Stimulated activated CD4-positive, alpha-beta T cell treated with anti-CD3 and anti-CD28 coated beads, Interleukin-4, amount 100 ng/mL, for 48 hours (primary cell): ENCODE measurements around the gene CDT1.

ENCODE experiments used
- DNase-seq, 2 donors: peaks; one replicate each; pipeline ENCODE4 v3.0.0-alpha.2; 2020; ENCODE audit warnings: low read depth in 2 of 2

CDT1 gene

DNA sequence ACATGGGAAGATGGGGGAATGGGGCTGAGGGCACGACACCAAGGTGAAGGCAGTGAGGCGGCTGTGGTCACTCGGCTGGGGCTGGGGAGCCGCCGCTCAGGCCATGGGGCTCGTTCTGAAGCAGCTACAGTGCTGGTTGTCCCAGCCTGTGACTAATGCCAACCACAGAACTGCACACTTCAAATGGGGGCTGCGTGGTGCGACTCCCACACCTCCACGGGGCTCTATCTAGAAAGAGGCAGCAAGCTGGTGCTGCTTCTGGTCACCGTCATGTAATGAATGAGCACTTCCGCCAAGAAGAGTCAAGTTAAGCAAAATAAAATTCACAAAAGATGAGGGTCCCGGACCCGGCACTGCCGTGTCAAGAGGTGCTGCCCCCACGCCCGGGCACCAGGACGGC lies 33.2 kb downstream of the CDT1 start:
- DNase-seq, result no peak

DNA sequence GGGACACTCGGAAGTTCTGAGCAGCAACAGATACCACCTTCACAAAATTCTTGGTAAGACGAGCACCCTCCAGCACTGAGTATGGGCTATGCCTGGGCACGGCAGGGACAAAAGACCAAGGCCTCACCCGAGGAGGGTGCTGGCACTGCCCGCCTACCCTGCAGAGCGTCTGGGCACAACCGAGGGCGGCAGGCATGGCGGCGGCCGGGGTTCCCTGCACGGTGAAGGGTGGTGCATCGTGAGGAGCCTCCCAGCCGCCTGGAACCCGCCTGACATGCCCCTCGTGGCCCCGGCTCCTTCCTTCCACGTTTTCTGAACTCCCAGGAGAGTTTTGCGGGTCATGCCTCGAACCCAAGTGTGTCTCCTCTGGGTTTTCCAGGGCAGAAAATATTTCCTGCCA lies 34.2 kb downstream of the CDT1 start:
- no peak for DNase-seq

DNA sequence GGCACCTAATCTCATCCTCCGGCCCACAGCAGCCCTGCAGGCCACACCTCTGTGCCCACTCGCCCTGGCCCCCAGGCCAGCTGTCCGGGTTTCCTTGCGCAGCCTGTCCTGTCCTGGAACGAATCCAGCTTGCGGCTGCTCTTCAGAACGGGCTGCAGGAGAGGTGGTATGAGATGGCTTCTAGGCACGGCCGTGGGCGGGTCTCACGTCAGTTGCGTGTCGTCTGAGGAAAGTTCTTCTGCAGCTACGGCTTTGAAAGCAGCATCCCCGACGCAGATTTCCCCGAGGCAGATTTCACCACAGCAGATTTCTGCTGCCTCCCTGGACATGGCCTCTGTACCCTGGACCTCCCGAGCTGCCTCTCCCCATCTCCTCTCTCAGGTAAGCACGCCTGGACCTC lies 35.0 kb downstream of the CDT1 start:
- DNase-seq, result no peak

DNA sequence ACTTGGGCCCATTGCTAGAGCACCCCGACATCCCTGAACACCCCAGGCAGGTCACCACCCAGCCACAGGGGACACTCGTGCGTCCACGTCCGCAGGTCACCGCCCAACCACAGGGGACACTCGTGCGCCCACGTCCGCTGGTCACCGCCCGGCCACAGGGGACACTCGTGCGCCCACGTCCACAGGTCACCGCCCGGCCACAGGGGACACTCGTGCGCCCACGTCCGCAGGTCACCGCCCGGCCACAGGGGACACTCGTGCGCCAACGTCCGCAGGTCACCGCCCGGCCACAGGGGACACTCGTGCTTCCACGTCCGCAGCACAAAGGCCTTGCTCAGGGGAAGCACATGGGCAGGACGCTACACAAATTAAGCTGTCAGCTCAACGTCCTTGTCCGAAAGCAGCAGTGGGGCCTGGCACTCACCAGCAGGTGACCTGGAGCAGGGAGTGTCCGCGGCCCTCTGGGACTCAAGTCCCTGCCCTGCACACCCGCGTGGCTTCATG lies 35.5 kb downstream of the CDT1 start:
- no peak for DNase-seq

- no peak for DNase-seq
These were observed 36.4 kb downstream of the CDT1 start for GRCh38 chr16:88839745-88840599.

GRCh38 chr16:88840600-88841215 lies 37.1 kb downstream of the CDT1 start:
- DNase-seq, result no peak

- no peak for DNase-seq
These were observed 38.1 kb downstream of the CDT1 start for GRCh38 chr16:88841521-88842307.

DNA sequence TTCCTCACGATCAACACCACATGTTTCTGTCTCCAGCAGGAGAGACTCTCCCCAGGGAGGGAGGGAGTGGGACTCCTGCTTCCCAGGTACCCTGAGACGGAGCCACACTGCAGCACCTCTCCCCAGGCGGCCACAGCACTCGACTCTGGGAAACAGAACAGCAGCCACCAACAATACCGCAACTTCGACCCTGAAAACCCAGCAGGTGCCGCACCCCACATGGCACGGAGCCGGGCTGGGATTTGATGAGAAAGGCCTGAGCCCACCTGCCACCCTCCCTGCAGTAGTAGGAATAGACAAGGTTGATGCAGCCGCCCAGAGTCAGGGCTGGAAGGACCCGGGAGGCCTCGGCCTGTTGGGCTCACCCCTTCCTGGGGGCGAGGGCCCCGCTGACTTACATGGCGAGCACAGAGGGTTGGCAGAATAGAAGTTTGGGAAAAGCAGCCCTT lies 38.7 kb downstream of the CDT1 start:
- no peak for DNase-seq

- no peak for DNase-seq
These were observed 39.2 kb downstream of the CDT1 start for GRCh38 chr16:88842806-88843205.

DNA sequence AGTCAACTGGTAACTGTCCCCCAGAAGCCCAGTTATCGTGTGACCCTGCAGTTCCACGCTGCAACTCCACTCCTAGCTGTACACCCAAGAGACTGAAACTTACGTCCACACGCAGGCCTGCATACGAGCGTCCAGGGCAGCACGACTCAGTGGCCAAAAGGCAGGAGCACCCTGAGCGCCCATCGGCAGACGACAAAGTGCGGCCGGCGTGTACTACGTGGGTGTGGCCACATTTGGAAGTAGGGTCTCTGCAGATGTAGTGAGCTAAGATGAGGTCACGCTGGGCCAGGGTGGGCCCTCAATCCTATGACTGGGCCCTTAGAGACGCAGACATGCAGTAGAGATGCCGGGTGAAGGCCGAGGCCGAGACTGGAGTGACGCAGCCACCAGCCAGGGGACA lies 39.7 kb downstream of the CDT1 start:
- no peak for DNase-seq

DNA sequence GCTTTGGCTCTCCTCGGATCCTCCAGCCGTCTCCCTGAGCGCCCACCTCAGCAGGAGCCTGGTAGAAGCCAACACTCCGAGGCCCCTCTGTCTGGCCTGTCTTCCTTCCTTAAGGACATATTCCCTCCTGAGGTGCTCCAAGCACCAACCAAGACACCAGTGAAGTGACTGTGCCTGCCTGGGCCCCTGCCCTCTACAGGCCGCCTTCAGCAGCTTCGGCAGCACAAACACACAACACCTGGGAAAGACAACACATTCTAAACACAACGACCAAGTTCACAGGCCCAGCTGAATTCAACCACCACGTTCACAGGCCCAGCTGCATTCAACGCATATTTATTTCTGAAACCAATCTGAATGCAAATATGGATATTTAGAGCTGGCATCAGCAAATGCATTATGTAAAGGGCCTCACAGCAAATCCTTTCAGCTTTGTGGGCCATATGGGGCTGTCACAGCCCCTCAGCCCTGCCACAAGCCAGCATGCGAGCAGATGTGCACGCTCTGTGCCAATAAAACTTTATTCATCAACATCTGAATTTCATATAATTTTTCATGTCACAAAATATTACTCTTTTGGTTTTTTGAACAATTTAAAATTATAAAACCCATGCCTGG lies 40.9 kb downstream of the CDT1 start:
- no peak for DNase-seq

DNA sequence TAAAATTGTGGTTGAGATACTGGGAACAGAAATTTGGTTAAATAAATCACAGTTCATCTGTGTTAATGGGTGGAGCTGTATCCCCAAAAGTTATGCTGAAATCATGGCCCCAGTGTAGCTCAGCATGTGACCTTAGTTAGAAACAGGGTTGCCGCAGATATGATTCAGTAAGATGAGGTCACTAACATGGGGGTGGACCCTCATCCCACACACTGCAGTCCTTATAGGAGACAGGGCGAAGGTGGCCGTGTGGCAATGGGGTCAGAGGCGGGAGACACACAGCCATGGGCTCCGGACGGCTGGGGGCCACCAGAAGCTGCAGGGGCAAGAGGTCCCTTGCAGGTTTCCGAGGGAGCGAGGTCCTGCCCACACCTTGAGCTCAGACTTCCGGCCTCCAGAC lies 42.5 kb downstream of the CDT1 start:
- DNase-seq, result no peak

DNA sequence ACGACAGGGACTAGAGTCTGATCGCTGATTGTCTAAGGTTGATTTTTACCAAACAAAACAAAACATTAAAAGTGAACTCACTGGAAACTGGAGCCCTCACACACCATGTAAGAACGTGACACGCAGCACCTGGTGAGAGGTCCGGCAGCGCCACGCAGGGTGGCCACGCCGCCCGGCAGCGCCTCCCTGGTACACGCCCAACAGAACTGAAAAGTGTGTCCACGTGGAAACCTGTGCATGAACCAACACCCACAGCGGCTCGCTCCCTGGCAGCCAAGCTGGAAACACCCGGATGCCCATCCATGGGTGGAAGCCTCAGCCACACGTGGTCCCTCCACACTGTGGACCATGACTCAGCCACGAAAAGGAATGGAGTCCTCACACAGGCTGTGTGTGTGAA lies 44.1 kb downstream of the CDT1 start:
- no peak for DNase-seq

DNA sequence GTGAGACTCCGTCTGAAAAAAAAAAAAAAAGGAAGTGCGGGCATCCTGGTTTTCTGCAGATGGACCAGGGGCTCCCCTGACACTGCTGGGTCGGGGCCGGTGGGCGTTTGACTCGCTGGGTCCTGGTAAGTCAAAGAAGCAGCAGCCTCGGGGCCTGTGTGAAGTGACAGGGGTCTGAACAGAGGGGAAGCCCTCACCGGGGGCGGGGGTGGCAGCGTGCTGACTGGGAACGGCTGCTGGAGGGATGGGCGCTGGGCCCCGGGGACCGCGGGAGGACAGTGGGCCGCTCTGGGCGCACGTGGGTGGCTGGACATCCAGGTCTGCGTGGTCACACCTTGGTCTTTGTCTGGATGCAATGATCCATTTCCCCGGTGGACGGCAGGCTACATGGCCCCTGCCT lies 45.0 kb downstream of the CDT1 start:
- DNase-seq, result no peak

GRCh38 chr16:88850531-88851199 lies 47.1 kb downstream of the CDT1 start:
- no peak for DNase-seq

DNA sequence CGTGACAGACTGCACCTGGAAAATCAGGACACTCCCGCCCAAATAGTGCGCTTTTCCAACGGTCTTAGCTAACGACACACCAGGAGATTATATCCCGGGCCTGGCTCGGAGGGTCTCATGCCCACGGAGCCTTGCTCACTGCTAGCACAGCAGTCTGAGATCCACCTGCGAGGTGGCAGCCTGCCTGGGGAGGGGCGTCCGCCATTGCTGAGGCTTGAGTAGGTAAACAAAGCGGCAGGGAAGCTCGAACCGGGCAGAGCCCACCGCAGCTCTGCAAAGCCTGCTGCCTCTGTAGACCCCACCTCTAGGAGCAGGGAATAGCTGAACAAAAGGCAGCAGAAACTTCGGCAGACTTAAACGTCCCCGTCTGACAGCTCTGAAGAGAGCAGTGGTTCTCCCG lies 48.0 kb downstream of the CDT1 start:
- no peak for DNase-seq

DNA sequence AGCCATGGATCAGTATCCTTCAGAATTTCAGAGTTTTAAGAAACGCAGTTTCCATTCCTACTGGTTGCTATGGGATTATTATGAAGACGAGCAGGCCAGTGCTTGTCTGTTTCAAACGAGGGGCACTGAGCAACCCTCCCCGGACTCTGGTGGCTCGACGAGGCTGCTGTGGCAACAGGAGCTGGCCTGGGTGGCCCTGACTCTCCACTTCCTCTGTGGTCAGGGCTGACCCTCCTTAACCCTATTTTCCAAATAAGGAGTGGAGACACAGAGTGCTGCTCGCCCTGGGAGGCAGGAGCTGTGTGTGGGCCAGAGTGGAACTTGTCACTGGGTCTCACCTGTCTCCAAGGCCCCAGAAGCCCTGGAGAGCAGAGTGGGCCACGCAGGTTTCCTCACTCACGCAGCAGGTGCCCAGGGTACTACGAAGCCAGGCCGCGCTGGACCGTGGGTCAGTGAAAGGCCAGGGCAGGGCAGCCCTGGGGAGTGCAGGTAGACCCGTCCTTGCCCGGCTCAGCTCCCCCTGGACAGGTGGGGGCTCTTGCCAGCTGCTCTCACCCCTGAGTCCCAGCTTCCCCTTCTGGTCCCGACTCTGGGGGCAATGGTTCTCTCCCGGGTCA lies 49.8 kb downstream of the CDT1 start:
- no peak for DNase-seq

GRCh38 chr16:88854306-88855111 lies 50.9 kb downstream of the CDT1 start:
- DNase-seq, result no peak

DNA sequence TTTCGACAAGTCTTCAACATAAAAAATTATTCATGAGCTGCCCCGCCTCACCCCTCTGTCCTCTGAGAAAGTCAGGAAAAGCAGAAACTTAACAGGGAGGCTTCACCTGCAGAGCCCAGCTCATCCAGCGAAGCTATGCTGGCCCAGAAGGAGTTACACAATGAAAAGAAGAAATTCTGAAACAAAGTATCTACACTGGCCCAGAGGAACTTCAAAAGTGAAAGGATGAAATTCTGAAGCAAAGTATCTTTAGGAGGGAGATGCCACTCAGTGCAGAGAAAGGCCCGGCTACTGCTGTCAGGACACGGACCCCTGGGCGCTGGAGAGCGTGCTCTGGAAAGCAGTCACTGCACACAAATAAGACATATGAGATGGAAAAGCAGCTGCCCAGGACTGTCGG lies 51.6 kb downstream of the CDT1 start:
- DNase-seq, result no peak

GRCh38 chr16:88855736-88856121 lies 52.1 kb downstream of the CDT1 start:
- DNase-seq, result no peak
